Neuronal stem cell (in vitro differentiated cells): ENCODE results near the gene ZNF385B.

Source experiments
- DNase-seq: peaks from one replicate; pipeline ENCODE4 v3.0.0-alpha.2; 2013; ENCODE audit warnings: low spot score
- H2AFZ ChIP-seq: one replicate; pipeline ENCODE4 v1.6.1; 2013; ENCODE audit warnings: mild to moderate bottlenecking, low read length, inconsistent platforms
- H2AK5ac ChIP-seq: 2 replicates; pipeline ENCODE4 v1.6.1; 2013; ENCODE audit warnings: low read depth, mild to moderate bottlenecking, inconsistent platforms, low read length, moderate library complexity, mixed read lengths
- H2BK120ac ChIP-seq: 2 replicates; pipeline ENCODE4 v1.6.1; 2013; ENCODE audit warnings: low read depth, mild to moderate bottlenecking, inconsistent platforms, low read length, moderate library complexity, mixed read lengths
- H2BK12ac ChIP-seq: one replicate; pipeline ENCODE4 v1.6.1; 2013; ENCODE audit warnings: low read length, inconsistent platforms
- H2BK15ac ChIP-seq: 2 replicates; pipeline ENCODE4 v1.6.1; 2013; ENCODE audit warnings: mild to moderate bottlenecking, low read length, inconsistent platforms, mixed read lengths
- H2BK5ac ChIP-seq: one replicate; pipeline ENCODE4 v1.6.1; 2013; ENCODE audit warnings: inconsistent platforms, mild to moderate bottlenecking, low read length, moderate library complexity
- H3K14ac ChIP-seq: one replicate; pipeline ENCODE4 v1.6.1; 2013; ENCODE audit warnings: low read length, inconsistent platforms
- H3K18ac ChIP-seq: 2 replicates; pipeline ENCODE4 v1.6.1; 2013; ENCODE audit warnings: low read length, inconsistent platforms
- H3K23ac ChIP-seq: 2 replicates; pipeline ENCODE4 v1.6.1; 2013; ENCODE audit warnings: low read depth, mild to moderate bottlenecking, mixed read lengths, low read length, inconsistent platforms; ENCODE audit not compliant: poor library complexity
- H3K27ac ChIP-seq: replicated peaks from 3 replicates; pipeline ENCODE4 v1.5.1; 2013; ENCODE audit warnings: low read length, inconsistent platforms
- H3K27me3 ChIP-seq, 3 experiments: 2 replicates each; pipeline ENCODE4 v1.6.1; 2013; ENCODE audit warnings: low read length in 3 of 3, mild to moderate bottlenecking in 2 of 3, inconsistent platforms in 1 of 3, low read depth in 1 of 3, mixed read lengths in 1 of 3, moderate library complexity in 1 of 3; ENCODE audit not compliant: control insufficient read depth in 3 of 3, insufficient read depth in 3 of 3
- H3K36me3 ChIP-seq, 2 donors: replicated peaks in 1 of 2; 2 replicates each; pipeline ENCODE4 v1.6.1; 2013; ENCODE audit warnings: low read length in 2 of 2; ENCODE audit not compliant: control insufficient read depth in 2 of 2, insufficient read depth in 2 of 2
- H3K4ac ChIP-seq: 2 replicates; pipeline ENCODE4 v1.6.1; 2013; ENCODE audit warnings: inconsistent platforms, mild to moderate bottlenecking, low read length, moderate library complexity
- H3K4me1 ChIP-seq, 2 donors: 1 replicate in 1 of 2; 2 replicates in 1 of 2; pipeline ENCODE4 v1.6.1; 2013; ENCODE audit warnings: low read length in 2 of 2, low read depth in 1 of 2; ENCODE audit not compliant: control insufficient read depth in 2 of 2, insufficient read depth in 1 of 2
- H3K4me2 ChIP-seq: one replicate; pipeline ENCODE4 v1.6.1; 2013; ENCODE audit warnings: mild to moderate bottlenecking, low read length, inconsistent platforms; ENCODE audit not compliant: insufficient read depth, poor library complexity, severe bottlenecking
- H3K4me3 ChIP-seq, 2 donors: 2 replicates each; pipeline ENCODE4 v1.5.1; 2013; ENCODE audit warnings: low read length in 2 of 2, mild to moderate bottlenecking in 2 of 2, inconsistent platforms in 1 of 2, moderate library complexity in 1 of 2
- H3K79me1 ChIP-seq: one replicate; pipeline ENCODE4 v1.6.1; 2013; ENCODE audit warnings: low read depth, mild to moderate bottlenecking, inconsistent platforms, low read length, moderate library complexity
- H3K9ac ChIP-seq: one replicate; pipeline ENCODE4 v1.6.1; 2013; ENCODE audit warnings: mild to moderate bottlenecking, low read depth, low read length, inconsistent platforms; ENCODE audit not compliant: poor library complexity
- H3K9me3 ChIP-seq, 2 donors: replicated peaks in 1 of 2; 2 replicates each; pipeline versions ENCODE3 to v1.6.1; 2013; ENCODE audit warnings: low read length in 2 of 2, mild to moderate bottlenecking in 2 of 2, inconsistent platforms in 1 of 2, low read depth in 1 of 2, mixed read lengths in 1 of 2, moderate library complexity in 1 of 2; ENCODE audit not compliant: control insufficient read depth in 2 of 2, insufficient read depth in 1 of 2
- H4K8ac ChIP-seq: one replicate; pipeline ENCODE4 v1.6.1; 2013; ENCODE audit warnings: low read depth, mild to moderate bottlenecking, inconsistent platforms, low read length, moderate library complexity
- H4K91ac ChIP-seq: one replicate; pipeline ENCODE4 v1.6.1; 2013; ENCODE audit warnings: low read length, low read depth, mild to moderate bottlenecking, inconsistent platforms; ENCODE audit not compliant: poor library complexity
- WGBS, 2 donors: extraction: QIAGEN DNeasy Blood & Tissue Kit; methylation state at CpG; one replicate each; pipeline ENCODE4 v1.1.7; 2013; ENCODE audit warnings: missing lambda C conversion rate in 2 of 2, mixed read lengths in 1 of 2; ENCODE audit not compliant: insufficient read length in 2 of 2, insufficient replicate concordance in 1 of 2; ENCODE audit errors: extremely low coverage in 2 of 2; 5-methylcytosine and 5-hydroxymethylcytosine counted together

The ZNF385B gene

GRCh38 chr2:179809606-179810005 is 51.8 kb downstream of the ZNF385B start:
- no peak overlapping the region for H2AFZ ChIP-seq
- no peak overlapping the region for H2BK15ac ChIP-seq
- no peak overlapping the region for H2AK5ac ChIP-seq
- no CpG with 5 or more reads among the region's 4 CpGs for WGBS, 2 donors
- H2BK5ac ChIP-seq: no peak overlapping the region
- no peak overlapping the region for H2BK12ac ChIP-seq
- no peak overlapping the region for H3K27ac ChIP-seq
- H3K4ac ChIP-seq: no peak overlapping the region
- no peak overlapping the region for H3K14ac ChIP-seq
- peaks cover 0 to 3% of the 10 kb centered on the region in 2 donors for H3K36me3 ChIP-seq
- no peaks in the 10 kb centered on the region for H3K79me1 ChIP-seq
- H3K27me3 ChIP-seq: no peaks in the 10 kb centered on the region
- no peak overlapping the region for H3K9ac ChIP-seq
- H2BK120ac ChIP-seq: no peak overlapping the region
- H3K23ac ChIP-seq: no peak overlapping the region
- H3K4me2 ChIP-seq: no peak overlapping the region
- no peak overlapping the region for H3K4me3 ChIP-seq
- no peak overlapping the region for H4K91ac ChIP-seq
- no peak overlapping the region for H3K18ac ChIP-seq
- no peaks in the 10 kb centered on the region for H3K4me1 ChIP-seq
- peaks cover 0 to 4% of the 10 kb centered on the region in 2 donors for H3K9me3 ChIP-seq
- no peak for DNase-seq
- H4K8ac ChIP-seq: no peak overlapping the region

- Histone ChIP-seq H3K79me1 (no peaks in the 10 kb centered on the region), H4K91ac (no peak overlapping the region), H4K8ac (no peak overlapping the region), H3K4me2 (no peak overlapping the region), H3K4me1 (peaks cover 0 to 6% of the 10 kb centered on the region in 2 donors), H2AFZ (no peak overlapping the region), H2BK120ac (no peak overlapping the region), H2AK5ac (no peak overlapping the region), H2BK15ac (no peak overlapping the region), H3K9ac (no peak overlapping the region), H3K23ac (no peak overlapping the region), H3K4ac (no peak overlapping the region), H3K14ac (no peak overlapping the region), H3K9me3 (no peaks in the 10 kb centered on the region), H3K27ac (no peak overlapping the region), H2BK5ac (no peak overlapping the region), H3K18ac (no peak overlapping the region), H3K27me3 (peaks cover 0 to 3% (median 0%) of the 10 kb centered on the region in 3 experiments), H3K36me3 (no peaks in the 10 kb centered on the region), H3K4me3 (no peak overlapping the region), H2BK12ac (no peak overlapping the region)
- no CpG with 5 or more reads among the region's 3 CpGs for WGBS, 2 donors
- no peak for DNase-seq
These were observed 56.4 kb downstream of the ZNF385B start for GRCh38 chr2:179805001-179805400.

GRCh38 chr2:179804206-179804605 is 57.2 kb downstream of the ZNF385B start:
- Histone ChIP-seq H3K23ac (no peak overlapping the region), H3K18ac (no peak overlapping the region), H4K91ac (no peak overlapping the region), H3K9ac (no peak overlapping the region), H4K8ac (no peak overlapping the region), H2BK15ac (no peak overlapping the region), H2BK120ac (no peak overlapping the region), H3K4me3 (no peak overlapping the region), H3K79me1 (no peaks in the 10 kb centered on the region), H3K27me3 (peaks cover 0 to 3% (median 0%) of the 10 kb centered on the region in 3 experiments), H3K9me3 (no peaks in the 10 kb centered on the region), H2BK12ac (no peak overlapping the region), H3K4ac (no peak overlapping the region), H2AFZ (no peak overlapping the region), H3K27ac (no peak overlapping the region), H3K36me3 (no peaks in the 10 kb centered on the region), H3K14ac (no peak overlapping the region), H3K4me2 (no peak overlapping the region), H2BK5ac (no peak overlapping the region), H3K4me1 (peaks cover 0 to 6% of the 10 kb centered on the region in 2 donors), H2AK5ac (no peak overlapping the region)
- WGBS, 2 donors: no CpG with 5 or more reads among the region's 2 CpGs
- DNase-seq: no peak

GRCh38 chr2:179802051-179802882 is 59.1 kb downstream of the ZNF385B start:
- Histone ChIP-seq H3K14ac (no peak overlapping the region), H3K4me3 (no peak overlapping the region), H3K18ac (no peak overlapping the region), H3K9ac (no peak overlapping the region), H3K79me1 (no peaks in the 10 kb centered on the region), H3K4me1 (peaks cover 0 to 6% of the 10 kb centered on the region in 2 donors), H2AFZ (no peak overlapping the region), H2BK5ac (no peak overlapping the region), H3K9me3 (no peaks in the 10 kb centered on the region), H2BK15ac (no peak overlapping the region), H2BK12ac (no peak overlapping the region), H4K8ac (no peak overlapping the region), H2BK120ac (no peak overlapping the region), H3K4me2 (no peak overlapping the region), H3K27ac (no peak overlapping the region), H4K91ac (no peak overlapping the region), H3K36me3 (no peaks in the 10 kb centered on the region), H3K4ac (no peak overlapping the region), H3K23ac (no peak overlapping the region), H2AK5ac (no peak overlapping the region), H3K27me3 (peaks cover 0 to 3% (median 0%) of the 10 kb centered on the region in 3 experiments)
- DNase-seq: no peak
- WGBS, 2 donors: no CpG with 5 or more reads among the region's 2 CpGs
